Liver (tissue), 9 donors: Measurements from ENCODE around the gene ZFAND2B. TPM values are rescaled to one million over a fixed set of nuclear protein-coding genes. Genes with fewer than 3 reads are reported as not detected.

ENCODE experiments used
- DNase-seq: peaks from one replicate; pipeline ENCODE4 v3.0.0-alpha.2; 2017; ENCODE audit warnings: low spot score
- H3K27ac ChIP-seq, 2 donors: one replicate each; pipeline ENCODE4 v1.7.0; 2013; ENCODE audit warnings: inconsistent platforms in 2 of 2, low read length in 2 of 2, control low read depth in 1 of 2, low read depth in 1 of 2, mild to moderate bottlenecking in 1 of 2
- H3K27me3 ChIP-seq, 4 donors: one replicate each; pipeline versions ENCODE4 v1.6.1 to v1.7.0; 2013; ENCODE audit warnings: low read length in 3 of 4, inconsistent platforms in 1 of 4, mild to moderate bottlenecking in 1 of 4, moderate library complexity in 1 of 4; ENCODE audit not compliant: control insufficient read depth in 4 of 4, insufficient read depth in 4 of 4
- H3K36me3 ChIP-seq, 4 donors: one replicate each; pipeline versions ENCODE4 v1.6.1 to v1.7.0; 2013; ENCODE audit warnings: low read length in 3 of 4, mild to moderate bottlenecking in 3 of 4, low read depth in 1 of 4, moderate library complexity in 1 of 4; ENCODE audit not compliant: control insufficient read depth in 4 of 4, insufficient read depth in 3 of 4
- H3K4me1 ChIP-seq, 4 donors: one replicate each; pipeline versions ENCODE4 v1.6.1 to v1.7.0; 2013; ENCODE audit warnings: low read length in 3 of 4, mild to moderate bottlenecking in 3 of 4, moderate library complexity in 1 of 4; ENCODE audit not compliant: control insufficient read depth in 4 of 4, insufficient read depth in 4 of 4
- H3K4me3 ChIP-seq, 3 donors: one replicate each; pipeline versions ENCODE4 v1.6.1 to v1.7.0; 2013; ENCODE audit warnings: low read length in 3 of 3, control low read depth in 1 of 3, low read depth in 1 of 3, mild to moderate bottlenecking in 1 of 3
- H3K9ac ChIP-seq, 2 donors: one replicate each; pipeline ENCODE4 v1.7.0; 2013; ENCODE audit warnings: low read length in 2 of 2, mild to moderate bottlenecking in 2 of 2, moderate library complexity in 2 of 2, control low read depth in 1 of 2, low read depth in 1 of 2
- H3K9me3 ChIP-seq, 4 donors: one replicate each; pipeline versions ENCODE4 v1.6.1 to v1.7.0; 2013; ENCODE audit warnings: low read length in 3 of 4; ENCODE audit not compliant: control insufficient read depth in 4 of 4
- ATF3 ChIP-seq: IDR thresholded peaks from 2 replicates; pipeline ENCODE4 v1.6.1; 2016; ENCODE audit warnings: antibody characterized with exemption
- EGR1 ChIP-seq, 2 donors: IDR thresholded peaks; 2 replicates each; pipeline ENCODE4 v1.6.1; 2016 to 2018; ENCODE audit warnings: antibody characterized with exemption in 2 of 2, low read depth in 2 of 2
- FOXA1 ChIP-seq: IDR thresholded peaks from 2 replicates; pipeline ENCODE4 v1.6.1; 2016; ENCODE audit warnings: antibody characterized with exemption
- FOXA2 ChIP-seq: IDR thresholded peaks from 2 replicates; pipeline ENCODE4 v1.6.1; 2016; ENCODE audit warnings: antibody characterized with exemption
- GABPA ChIP-seq, 2 donors: IDR thresholded peaks in 1 of 2; conservative IDR thresholded peaks in 1 of 2; 2 replicates each; pipeline ENCODE4 v1.6.1; 2016; ENCODE audit warnings: antibody characterized with exemption in 2 of 2, mild to moderate bottlenecking in 1 of 2, moderate library complexity in 1 of 2
- HNF4A ChIP-seq, 2 donors: conservative IDR thresholded peaks; 2 replicates each; pipeline ENCODE4 v1.6.1; 2016; ENCODE audit warnings: antibody characterized with exemption in 2 of 2, mild to moderate bottlenecking in 2 of 2
- HNF4G ChIP-seq: IDR thresholded peaks from 2 replicates; pipeline ENCODE4 v1.6.1; 2016; ENCODE audit warnings: antibody characterized with exemption
- JUND ChIP-seq, 2 donors: IDR thresholded peaks; 2 replicates each; pipeline ENCODE4 v1.6.1; 2016; ENCODE audit warnings: antibody characterized with exemption in 2 of 2
- RAD21 ChIP-seq, 2 donors: IDR thresholded peaks; 2 replicates each; pipeline ENCODE4 v1.6.1; 2016; ENCODE audit warnings: antibody characterized with exemption in 2 of 2, mild to moderate bottlenecking in 2 of 2
- RXRA ChIP-seq, 2 donors: IDR thresholded peaks; 2 replicates each; pipeline ENCODE4 v1.6.1; 2017 to 2018; ENCODE audit warnings: antibody characterized with exemption in 2 of 2, mild to moderate bottlenecking in 1 of 2
- SP1 ChIP-seq: IDR thresholded peaks from 2 replicates; pipeline ENCODE4 v1.6.1; 2018; ENCODE audit warnings: antibody characterized with exemption, mild to moderate bottlenecking
- TAF1 ChIP-seq: conservative IDR thresholded peaks from 2 replicates; pipeline ENCODE4 v1.6.1; 2016; ENCODE audit warnings: antibody characterized with exemption, mild to moderate bottlenecking
- YY1 ChIP-seq: IDR thresholded peaks from 2 replicates; pipeline ENCODE4 v1.6.1; 2016; ENCODE audit warnings: antibody characterized with exemption, mild to moderate bottlenecking
- WGBS: extraction: QIAGEN DNeasy Blood & Tissue Kit; methylation state at CpG from one replicate; pipeline ENCODE4 v1.1.7; 2013; 5-methylcytosine and 5-hydroxymethylcytosine counted together
- polyA plus RNA-seq, 2 donors: library from polyadenylated mRNA; stranded (reverse) in 1 of 2; unstranded in 1 of 2; fragments of 200-250 nt in 1 of 2; fragments of >200 nt in 1 of 2; fragmentation: Nextera tagmentation in 1 of 2; extraction: Ambion mirVana in 1 of 2; gene quantifications; one replicate each; pipeline versions ENCODE4 v1.2.1 to v1.2.3, GENCODE V29; 2013 to 2015
- total RNA-seq, 2 donors: library from RNA; depleted of rRNA; stranded (reverse); fragments of >200 nt; gene quantifications; one replicate each; pipeline ENCODE4 v1.2.3, GENCODE V29; 2014
- TF ChIP-seq, protein P1 (sequence below): IDR thresholded peaks from 2 replicates; pipeline ENCODE4 v1.6.1; 2016; ENCODE audit warnings: antibody characterized with exemption
- TF ChIP-seq, protein P2 (sequence below): fragments of 150-350 bp; IDR thresholded peaks from 2 replicates; pipeline ENCODE4 v1.5.1; 2017; ENCODE audit warnings: improper control_type of control experiment, low read depth, low read length; ENCODE audit not compliant: missing input control
- TF ChIP-seq, protein P3 (sequence below): IDR thresholded peaks from 2 replicates; pipeline ENCODE4 v1.6.1; 2016; ENCODE audit warnings: antibody characterized with exemption
- donor health status: healthy.
- donor health status: healthy.
- donor health status: healthy.
- donor health status: healthy.
- donor health status: healthy.

ZFAND2B gene
- total and polyA plus RNA-seq, 4 donors = 19.6 to 53.8 (median 25.8) TPM

DNA sequence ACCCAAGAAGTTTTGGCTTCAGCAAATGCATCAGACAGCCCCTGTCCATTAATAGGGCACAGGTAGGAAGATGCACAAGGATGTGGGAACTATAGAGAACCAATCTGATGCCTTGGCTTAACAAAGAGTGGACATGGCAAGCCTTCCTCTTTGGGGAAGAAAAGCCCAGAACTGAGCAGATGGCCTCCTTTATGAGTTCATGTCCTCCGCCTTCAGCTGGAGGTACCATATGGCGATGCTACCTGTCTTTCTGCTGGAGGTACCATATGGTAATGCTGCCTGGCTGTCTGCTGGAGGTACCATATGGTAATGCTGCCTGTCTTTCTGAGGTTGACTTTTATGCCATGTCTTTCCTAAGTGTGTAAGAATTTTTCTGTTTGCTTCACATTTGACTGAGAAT, 22.5 kb upstream of the ZFAND2B start:
- Histone ChIP-seq H3K27me3 (no peaks in the 10 kb centered on the region), H3K9me3 (no peaks in the 10 kb centered on the region), H3K36me3 (peaks cover 16 to 48% (median 38%) of the 10 kb centered on the region in 4 donors), H3K9ac (no peak overlapping the region), H3K4me1 (peaks cover 0 to 9% (median 6%) of the 10 kb centered on the region in 4 donors), H3K4me3 (no peak overlapping the region), H3K27ac (no peak overlapping the region)
- no peak for TF ChIP-seq HNF4A (conservative IDR thresholded peaks at IDR 0.05)
- TF ChIP-seq, protein P1, sequence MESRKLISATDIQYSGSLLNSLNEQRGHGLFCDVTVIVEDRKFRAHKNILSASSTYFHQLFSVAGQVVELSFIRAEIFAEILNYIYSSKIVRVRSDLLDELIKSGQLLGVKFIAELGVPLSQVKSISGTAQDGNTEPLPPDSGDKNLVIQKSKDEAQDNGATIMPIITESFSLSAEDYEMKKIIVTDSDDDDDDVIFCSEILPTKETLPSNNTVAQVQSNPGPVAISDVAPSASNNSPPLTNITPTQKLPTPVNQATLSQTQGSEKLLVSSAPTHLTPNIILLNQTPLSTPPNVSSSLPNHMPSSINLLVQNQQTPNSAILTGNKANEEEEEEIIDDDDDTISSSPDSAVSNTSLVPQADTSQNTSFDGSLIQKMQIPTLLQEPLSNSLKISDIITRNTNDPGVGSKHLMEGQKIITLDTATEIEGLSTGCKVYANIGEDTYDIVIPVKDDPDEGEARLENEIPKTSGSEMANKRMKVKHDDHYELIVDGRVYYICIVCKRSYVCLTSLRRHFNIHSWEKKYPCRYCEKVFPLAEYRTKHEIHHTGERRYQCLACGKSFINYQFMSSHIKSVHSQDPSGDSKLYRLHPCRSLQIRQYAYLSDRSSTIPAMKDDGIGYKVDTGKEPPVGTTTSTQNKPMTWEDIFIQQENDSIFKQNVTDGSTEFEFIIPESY = no peak
- no peak for TF ChIP-seq JUND (IDR thresholded peaks at IDR 0.05)
- no peak for TF ChIP-seq RAD21 (IDR thresholded peaks at IDR 0.05)
- TF ChIP-seq ATF3 = no peak
- TF ChIP-seq GABPA (IDR thresholded peaks at IDR 0.05 in 1 of 2, conservative IDR thresholded peaks at IDR 0.05 in 1 of 2) = no peak
- TF ChIP-seq HNF4G = no peak
- no peak for TF ChIP-seq YY1
- TF ChIP-seq, protein P2, sequence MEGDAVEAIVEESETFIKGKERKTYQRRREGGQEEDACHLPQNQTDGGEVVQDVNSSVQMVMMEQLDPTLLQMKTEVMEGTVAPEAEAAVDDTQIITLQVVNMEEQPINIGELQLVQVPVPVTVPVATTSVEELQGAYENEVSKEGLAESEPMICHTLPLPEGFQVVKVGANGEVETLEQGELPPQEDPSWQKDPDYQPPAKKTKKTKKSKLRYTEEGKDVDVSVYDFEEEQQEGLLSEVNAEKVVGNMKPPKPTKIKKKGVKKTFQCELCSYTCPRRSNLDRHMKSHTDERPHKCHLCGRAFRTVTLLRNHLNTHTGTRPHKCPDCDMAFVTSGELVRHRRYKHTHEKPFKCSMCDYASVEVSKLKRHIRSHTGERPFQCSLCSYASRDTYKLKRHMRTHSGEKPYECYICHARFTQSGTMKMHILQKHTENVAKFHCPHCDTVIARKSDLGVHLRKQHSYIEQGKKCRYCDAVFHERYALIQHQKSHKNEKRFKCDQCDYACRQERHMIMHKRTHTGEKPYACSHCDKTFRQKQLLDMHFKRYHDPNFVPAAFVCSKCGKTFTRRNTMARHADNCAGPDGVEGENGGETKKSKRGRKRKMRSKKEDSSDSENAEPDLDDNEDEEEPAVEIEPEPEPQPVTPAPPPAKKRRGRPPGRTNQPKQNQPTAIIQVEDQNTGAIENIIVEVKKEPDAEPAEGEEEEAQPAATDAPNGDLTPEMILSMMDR = no peak
- TF ChIP-seq FOXA2 = no peak
- no peak for TF ChIP-seq RXRA (IDR thresholded peaks at IDR 0.05)
- TF ChIP-seq TAF1 = no peak
- no peak for TF ChIP-seq SP1
- TF ChIP-seq FOXA1 = no peak
- TF ChIP-seq, protein P3, sequence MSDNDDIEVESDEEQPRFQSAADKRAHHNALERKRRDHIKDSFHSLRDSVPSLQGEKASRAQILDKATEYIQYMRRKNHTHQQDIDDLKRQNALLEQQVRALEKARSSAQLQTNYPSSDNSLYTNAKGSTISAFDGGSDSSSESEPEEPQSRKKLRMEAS = no peak
- WGBS = 97% methylated on average over 2 of the region's 2 CpGs
- DNase-seq = peak; percentile 20

DNA sequence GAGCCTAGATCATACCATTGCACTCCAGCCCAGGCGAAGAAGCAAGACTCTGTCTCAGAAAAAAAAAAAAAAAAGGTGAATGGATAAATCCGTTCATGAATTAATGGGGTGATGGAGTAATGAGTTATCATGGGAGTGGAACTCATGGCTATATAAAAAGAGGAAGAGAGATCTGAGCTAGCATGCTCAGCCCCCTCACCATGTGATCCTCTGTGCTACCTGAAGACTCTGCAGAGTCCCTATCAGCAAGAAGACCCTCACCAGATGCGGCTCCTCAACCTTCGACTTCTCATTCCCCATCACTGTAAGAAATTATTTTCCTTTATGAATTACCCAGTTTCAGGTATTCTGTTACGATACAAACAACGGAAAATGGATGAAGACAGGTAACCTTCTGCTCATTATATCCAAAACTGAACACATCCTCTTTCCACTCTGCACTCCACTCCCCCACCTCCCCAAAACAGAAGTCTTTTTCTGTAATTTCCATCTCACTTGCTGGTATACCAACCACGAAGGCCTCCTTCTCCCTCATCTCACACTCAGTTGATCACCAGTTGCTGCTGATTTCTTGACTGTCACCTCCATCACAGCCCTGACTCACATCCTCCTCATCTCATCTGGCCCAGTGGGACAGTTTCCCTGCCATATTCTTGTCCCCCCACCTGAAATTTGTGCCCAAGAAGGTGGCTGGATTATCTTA, 19.7 kb upstream of the ZFAND2B start:
- peak; percentile 21 for DNase-seq
- Histone ChIP-seq H3K27me3 (no peaks in the 10 kb centered on the region), H3K9ac (no peak overlapping the region), H3K4me3 (no peak overlapping the region), H3K27ac (no peak overlapping the region), H3K9me3 (no peaks in the 10 kb centered on the region), H3K36me3 (peaks cover 14 to 28% (median 22%) of the 10 kb centered on the region in 4 donors), H3K4me1 (no peaks in the 10 kb centered on the region)
- TF ChIP-seq ATF3 = no peak
- TF ChIP-seq, protein P3 = no peak
- no peak for TF ChIP-seq EGR1 (IDR thresholded peaks at IDR 0.05; ENCODE audit: low read depth in 2 of 2)
- WGBS = 94% methylated on average over 7 of the region's 7 CpGs
